GM21576 (cell line): ENCODE data around the gene SCMH1.
"Not testable (repeated sequence)": the region's sequence is repeated elsewhere in the genome, so short reads cannot be mapped to it uniquely, and the experiment has no call there.

Experiments used
- ATAC-seq: cut with Tn5 transposase; IDR thresholded peaks from one replicate; pipeline ENCODE4 v1.9.1; 2021; ENCODE audit warnings: mild to moderate bottlenecking, moderate library complexity; ENCODE audit not compliant: unreplicated experiment

SCMH1 gene

GRCh38 chr1:41215623-41216022 is 26.5 kb downstream of the SCMH1 start:
- no peak for ATAC-seq

- no peak for ATAC-seq
These were observed 28.8 kb downstream of the SCMH1 start for GRCh38 chr1:41213341-41213740.

- not testable (repeated sequence) for ATAC-seq
These were observed 30.5 kb downstream of the SCMH1 start for GRCh38 chr1:41211608-41212007.

GRCh38 chr1:41207053-41207452 is 35.1 kb downstream of the SCMH1 start:
- ATAC-seq, result not testable (repeated sequence)

- no peak for ATAC-seq
These were observed 41.4 kb downstream of the SCMH1 start for GRCh38 chr1:41200728-41201127.

GRCh38 chr1:41199375-41199774 is 42.7 kb downstream of the SCMH1 start:
- no peak for ATAC-seq

- ATAC-seq, result no peak
These were observed 49.5 kb downstream of the SCMH1 start for GRCh38 chr1:41192456-41193178.

GRCh38 chr1:41184446-41184845 is 57.7 kb downstream of the SCMH1 start:
- no peak for ATAC-seq

GRCh38 chr1:41178230-41178629 is 63.9 kb downstream of the SCMH1 start:
- not testable (repeated sequence) for ATAC-seq

- ATAC-seq, result no peak
These were observed 66.6 kb downstream of the SCMH1 start for GRCh38 chr1:41175546-41175945.

- no peak for ATAC-seq
These were observed 67.9 kb downstream of the SCMH1 start for GRCh38 chr1:41174170-41174569.

- ATAC-seq, result no peak
These were observed 68.5 kb downstream of the SCMH1 start for GRCh38 chr1:41173651-41174050.

GRCh38 chr1:41171266-41171874 is 70.7 kb downstream of the SCMH1 start:
- no peak for ATAC-seq

- ATAC-seq, result no peak
These were observed 72.3 kb downstream of the SCMH1 start for GRCh38 chr1:41169799-41170180.

GRCh38 chr1:41169066-41169798 is 72.9 kb downstream of the SCMH1 start:
- no peak for ATAC-seq

- no peak for ATAC-seq
These were observed 74.4 kb downstream of the SCMH1 start for GRCh38 chr1:41167667-41168066.

GRCh38 chr1:41164727-41165126 is 77.4 kb downstream of the SCMH1 start:
- no peak for ATAC-seq

- no peak for ATAC-seq
These were observed 79.7 kb downstream of the SCMH1 start for GRCh38 chr1:41162441-41162840.

GRCh38 chr1:41161846-41162245 is 80.3 kb downstream of the SCMH1 start:
- ATAC-seq, result no peak

GRCh38 chr1:41160498-41161110 is 81.5 kb downstream of the SCMH1 start:
- ATAC-seq, result no peak

- ATAC-seq, result no peak
These were observed 83.1 kb downstream of the SCMH1 start for GRCh38 chr1:41158966-41159365.
